GM13977 (cell line): ENCODE data around the gene ZNF48.

Source experiments
- DNase-seq: peaks from one replicate; pipeline ENCODE4 v3.0.0; 2012; ENCODE audit warnings: low spot score
- in situ Hi-C: fragments of 300-500 bp; cut with MboI; formaldehyde crosslinking; loops from one replicate; pipeline ENCODE4 v1.12.0; 2022; ENCODE audit warnings: low sequenced_read_pairs, low pct_unique_long_range_greater_than_20kb, mixed read lengths, inconsistent platforms; ENCODE audit not compliant: unreplicated experiment
- TF ChIP-seq, protein P1 (sequence below): IDR thresholded peaks from 2 replicates; pipeline ENCODE4 v1.5.1; 2012; ENCODE audit warnings: mild to moderate bottlenecking, control low read depth; ENCODE audit not compliant: insufficient read depth; ENCODE audit errors: extremely low read depth, missing control alignments

The ZNF48 gene

DNA sequence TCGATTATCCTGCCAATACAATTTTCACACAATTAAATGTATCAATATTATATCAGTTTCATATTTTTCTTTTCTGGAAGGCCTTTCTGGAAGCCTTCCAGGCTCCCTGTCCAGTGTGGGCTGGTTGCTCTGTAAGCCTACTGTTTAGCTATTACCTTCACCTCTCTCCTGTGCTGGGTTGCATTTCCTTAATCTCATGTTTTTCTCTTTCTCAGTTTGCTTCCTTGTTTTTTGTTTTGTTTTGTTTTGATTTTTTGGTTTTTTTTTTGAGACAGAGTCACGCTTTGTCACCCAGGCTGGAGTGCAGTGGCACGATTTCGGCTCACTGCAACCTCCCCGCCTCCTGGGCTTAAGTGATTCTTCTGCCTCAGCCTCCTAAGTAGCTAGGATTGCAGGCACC is 43.6 kb downstream of the ZNF48 start:
- no peak for DNase-seq
- TF ChIP-seq, protein P1, sequence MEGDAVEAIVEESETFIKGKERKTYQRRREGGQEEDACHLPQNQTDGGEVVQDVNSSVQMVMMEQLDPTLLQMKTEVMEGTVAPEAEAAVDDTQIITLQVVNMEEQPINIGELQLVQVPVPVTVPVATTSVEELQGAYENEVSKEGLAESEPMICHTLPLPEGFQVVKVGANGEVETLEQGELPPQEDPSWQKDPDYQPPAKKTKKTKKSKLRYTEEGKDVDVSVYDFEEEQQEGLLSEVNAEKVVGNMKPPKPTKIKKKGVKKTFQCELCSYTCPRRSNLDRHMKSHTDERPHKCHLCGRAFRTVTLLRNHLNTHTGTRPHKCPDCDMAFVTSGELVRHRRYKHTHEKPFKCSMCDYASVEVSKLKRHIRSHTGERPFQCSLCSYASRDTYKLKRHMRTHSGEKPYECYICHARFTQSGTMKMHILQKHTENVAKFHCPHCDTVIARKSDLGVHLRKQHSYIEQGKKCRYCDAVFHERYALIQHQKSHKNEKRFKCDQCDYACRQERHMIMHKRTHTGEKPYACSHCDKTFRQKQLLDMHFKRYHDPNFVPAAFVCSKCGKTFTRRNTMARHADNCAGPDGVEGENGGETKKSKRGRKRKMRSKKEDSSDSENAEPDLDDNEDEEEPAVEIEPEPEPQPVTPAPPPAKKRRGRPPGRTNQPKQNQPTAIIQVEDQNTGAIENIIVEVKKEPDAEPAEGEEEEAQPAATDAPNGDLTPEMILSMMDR: no peak
- in situ Hi-C loops: loop anchor here (10.0 kb wide), 1 partner anchor 166 kb away; no protein-coding TSS in a partner anchor

DNA sequence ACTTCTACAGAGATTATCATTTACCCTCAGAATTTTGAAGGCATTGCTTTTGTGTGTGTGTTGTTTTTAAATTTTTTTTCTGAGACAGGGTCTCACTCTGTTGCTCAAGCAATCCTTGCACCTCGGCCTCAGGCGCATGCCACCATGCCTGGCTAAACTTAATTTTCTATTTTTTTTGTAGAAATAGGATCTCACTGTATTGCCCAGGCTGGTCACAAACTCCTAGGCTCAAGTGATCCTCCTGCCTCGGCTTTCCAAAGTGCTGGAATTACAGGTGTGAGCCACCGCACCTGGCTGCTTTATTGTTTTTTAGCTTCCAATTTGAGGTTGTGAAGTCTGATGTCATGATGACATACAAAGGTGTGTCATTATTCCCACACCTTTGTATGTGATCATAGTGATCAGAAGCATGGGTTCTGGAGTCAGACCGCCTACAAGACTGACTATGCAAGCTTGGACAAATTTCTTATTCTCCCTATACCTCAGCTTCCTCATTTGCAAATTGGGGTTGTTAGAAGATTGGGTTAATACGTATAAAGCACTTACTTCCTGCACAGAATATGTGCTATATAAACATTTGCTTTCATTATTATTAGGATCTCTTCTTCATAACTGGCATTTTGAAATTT is 44.6 kb downstream of the ZNF48 start:
- in situ Hi-C loops: loop anchor here (10.0 kb wide), 1 partner anchor 165 kb away; no protein-coding TSS in a partner anchor
- no peak for DNase-seq

DNA sequence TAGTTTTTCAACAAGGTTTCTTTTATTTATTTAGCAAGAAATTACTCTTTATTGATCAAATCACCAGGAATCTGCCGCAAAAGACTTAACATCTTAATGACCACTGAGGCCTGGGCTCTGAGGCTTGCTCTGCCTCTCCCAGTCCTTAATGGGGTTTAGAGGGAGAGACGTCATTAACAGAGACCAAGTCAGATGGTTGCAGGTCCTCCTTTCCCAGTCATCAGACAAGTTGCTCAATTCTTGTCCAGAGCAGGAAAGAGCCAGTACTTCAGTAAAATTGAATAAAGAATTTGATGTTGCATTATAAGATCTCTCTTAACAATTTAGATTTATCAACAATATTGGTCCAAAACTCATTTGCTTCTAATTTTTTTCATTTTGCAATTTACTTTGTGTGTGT is 48.4 kb downstream of the ZNF48 start:
- in situ Hi-C loops: no loop called here
- DNase-seq: no peak
- TF ChIP-seq, protein P1: no peak

More for the DNA sequence above, 44.6 kb downstream of the ZNF48 start:
- TF ChIP-seq, protein P1: no peak

DNA sequence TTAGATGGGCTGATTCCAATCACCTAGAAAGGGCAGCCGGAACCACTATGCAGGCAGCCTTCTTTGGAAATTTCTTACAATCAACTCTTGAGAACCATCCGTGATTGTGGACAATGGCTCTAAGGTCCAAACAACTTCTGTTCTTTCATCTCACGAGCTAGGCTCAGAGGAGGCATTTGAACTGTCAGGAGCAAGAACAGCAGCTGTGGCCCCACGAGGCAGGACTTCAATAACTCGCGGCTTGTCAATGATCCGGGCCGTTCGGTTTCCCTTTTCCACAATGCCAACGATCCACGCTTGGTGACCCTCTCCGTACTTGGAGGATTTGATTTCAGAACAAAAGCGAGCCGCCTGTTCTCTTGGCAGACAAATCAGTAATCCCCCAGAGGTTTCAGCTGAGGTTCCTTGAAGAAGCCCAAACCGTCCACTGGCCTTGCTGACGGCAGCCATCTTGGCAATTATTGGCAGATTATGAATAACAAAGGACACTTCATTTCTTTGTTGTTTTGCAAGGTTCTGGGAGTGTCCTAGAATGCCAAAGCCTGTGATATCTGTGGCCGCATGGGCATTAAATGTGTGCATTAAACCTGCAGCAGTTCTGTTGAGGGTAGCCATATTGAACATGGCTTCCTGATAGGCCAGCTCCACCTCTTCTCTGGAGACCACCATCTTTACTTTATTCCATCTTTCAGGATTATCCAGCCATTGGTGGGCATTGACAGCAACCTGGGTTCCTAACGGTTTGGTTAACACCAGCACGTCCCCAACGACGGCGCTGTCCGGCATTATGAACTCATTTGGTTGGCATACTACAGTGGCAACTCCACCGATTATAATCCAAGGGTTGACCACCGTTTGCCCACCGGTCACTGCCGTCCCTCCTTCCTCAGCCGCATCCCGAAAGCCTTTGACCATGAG is 49.3 kb downstream of the ZNF48 start:
- DNase-seq: no peak
- in situ Hi-C loops: no loop called here
- TF ChIP-seq, protein P1: no peak

DNA sequence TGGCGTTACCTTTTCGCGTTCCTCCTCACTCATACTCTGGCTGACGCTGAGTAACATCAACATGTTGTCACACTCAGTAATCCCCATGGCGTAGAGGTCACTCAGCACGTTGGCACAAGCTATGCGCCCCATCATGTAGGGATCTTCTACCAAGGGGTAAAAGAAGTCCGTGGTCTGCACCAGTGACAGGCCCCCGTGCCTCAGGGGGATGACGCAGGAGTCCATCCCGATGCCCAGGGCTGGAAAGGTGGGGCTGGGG is 49.9 kb downstream of the ZNF48 start:
- in situ Hi-C loops: no loop called here
- TF ChIP-seq, protein P1: no peak
- no peak for DNase-seq

DNA sequence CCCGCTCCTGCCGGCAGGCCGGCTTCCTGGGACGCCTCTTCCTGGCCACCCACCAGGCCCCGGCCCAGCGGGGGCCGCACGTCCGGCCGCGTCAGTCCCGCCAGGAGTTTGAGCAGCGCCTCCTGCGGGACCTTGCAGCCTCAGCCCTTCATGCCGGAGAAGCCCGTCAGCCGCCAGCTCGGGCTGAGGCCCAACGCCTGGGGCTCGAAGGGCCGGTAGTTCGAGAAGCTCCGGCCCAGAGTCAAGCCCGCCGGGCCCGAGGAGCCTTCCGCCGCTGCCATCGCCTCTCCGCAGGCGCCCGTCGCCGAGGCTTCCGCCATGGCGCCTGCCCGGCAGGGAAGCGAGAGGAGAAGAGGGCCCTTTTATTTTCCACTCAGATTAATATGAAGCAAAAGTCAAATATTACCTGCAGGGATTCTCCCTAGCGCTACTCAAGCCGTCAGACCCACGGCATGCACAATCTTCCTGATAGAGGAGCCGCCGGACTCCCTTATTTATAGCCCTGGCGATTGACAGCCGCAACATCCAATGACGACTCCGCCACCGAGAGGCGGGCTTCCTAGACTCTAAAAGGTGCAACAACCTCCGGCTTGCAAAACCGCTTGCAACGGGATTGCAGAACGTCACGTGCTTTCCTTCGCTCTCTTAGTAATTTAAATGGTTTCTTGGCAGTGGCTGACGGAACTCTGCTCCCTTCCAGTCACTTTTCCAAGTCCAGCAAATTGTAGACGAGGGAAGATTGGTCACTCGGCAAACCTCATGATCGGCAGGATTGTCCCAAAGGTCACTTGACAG is 50.4 kb downstream of the ZNF48 start, which contains the start of gene SEPHS2:
SEPHS2 (minus strand) TSS at position 467 of the 795 bp plus-strand sequence; CDS start at position 320, 147 bp downstream.
- TF ChIP-seq, protein P1: peak; percentile 66
- peak; percentile 96 for DNase-seq
- in situ Hi-C loops: no loop called here
